H9 (cell line): ENCODE measurements around the gene DHRSX. TPM values are rescaled to one million over a fixed set of nuclear protein-coding genes. Genes with fewer than 3 reads are reported as not detected.

Experiments used
- DNase-seq: peaks from one replicate; pipeline ENCODE4 v3.0.0-alpha.2; 2017
- H2AFZ ChIP-seq: one replicate; pipeline ENCODE4 v1.6.1; 2013; ENCODE audit warnings: mild to moderate bottlenecking, low read length, control low read depth, moderate library complexity
- H2AK5ac ChIP-seq: 2 replicates; pipeline ENCODE4 v1.6.1; 2013; ENCODE audit warnings: low read length, control low read depth, mixed read lengths; ENCODE audit not compliant: insufficient read length
- H2BK120ac ChIP-seq: one replicate; pipeline ENCODE4 v1.6.1; 2013; ENCODE audit warnings: low read depth, mild to moderate bottlenecking, low read length, control low read depth, inconsistent platforms; ENCODE audit not compliant: poor library complexity, severe bottlenecking
- H2BK12ac ChIP-seq: 2 replicates; pipeline ENCODE4 v1.6.1; 2013; ENCODE audit warnings: low read length, control low read depth, mixed read lengths, low read depth; ENCODE audit not compliant: insufficient read length
- H2BK15ac ChIP-seq: 2 replicates; pipeline ENCODE4 v1.6.1; 2013; ENCODE audit warnings: low read depth, low read length, control low read depth
- H2BK20ac ChIP-seq: one replicate; pipeline ENCODE4 v1.6.1; 2013; ENCODE audit warnings: low read depth, mild to moderate bottlenecking, low read length, control low read depth, inconsistent platforms; ENCODE audit not compliant: poor library complexity, severe bottlenecking
- H2BK5ac ChIP-seq: 2 replicates; pipeline ENCODE4 v1.6.1; 2013; ENCODE audit warnings: low read length, control low read depth, mixed read lengths; ENCODE audit not compliant: insufficient read length
- H3K14ac ChIP-seq: 2 replicates; pipeline ENCODE4 v1.6.1; 2013; ENCODE audit warnings: low read length, control low read depth; ENCODE audit not compliant: insufficient read depth
- H3K18ac ChIP-seq: 2 replicates; pipeline ENCODE4 v1.6.1; 2013; ENCODE audit warnings: low read depth, mild to moderate bottlenecking, mixed read lengths, low read length, control low read depth; ENCODE audit not compliant: insufficient read length
- H3K23ac ChIP-seq: 2 replicates; pipeline ENCODE4 v1.6.1; 2013; ENCODE audit warnings: low read length, control low read depth, mixed read lengths, low read depth; ENCODE audit not compliant: insufficient read length
- H3K23me2 ChIP-seq: 2 replicates; pipeline ENCODE4 v1.6.1; 2013; ENCODE audit warnings: low read depth, mild to moderate bottlenecking, mixed read lengths, low read length, control low read depth; ENCODE audit not compliant: insufficient read length, poor library complexity, severe bottlenecking
- H3K27ac ChIP-seq: 2 replicates; pipeline ENCODE4 v1.5.1; 2013; ENCODE audit warnings: low read length, control low read depth, mixed read lengths, low read depth; ENCODE audit not compliant: insufficient read length
- H3K27me3 ChIP-seq: 2 replicates; pipeline ENCODE4 v1.6.1; 2013; ENCODE audit warnings: low read length, control low read depth, inconsistent platforms; ENCODE audit not compliant: insufficient read depth
- H3K4ac ChIP-seq: 2 replicates; pipeline ENCODE4 v1.6.1; 2013; ENCODE audit warnings: low read depth, mild to moderate bottlenecking, control low read depth, inconsistent platforms, low read length, moderate library complexity
- H3K4me1 ChIP-seq: 2 replicates; pipeline ENCODE4 v1.6.1; 2013; ENCODE audit warnings: low read length, control low read depth, inconsistent platforms; ENCODE audit not compliant: insufficient read depth
- H3K4me2 ChIP-seq: 2 replicates; pipeline ENCODE4 v1.6.1; 2013; ENCODE audit warnings: low read length, control low read depth, mixed read lengths; ENCODE audit not compliant: insufficient read length, insufficient read depth
- H3K56ac ChIP-seq: 2 replicates; pipeline ENCODE4 v1.6.1; 2013; ENCODE audit warnings: low read depth, mild to moderate bottlenecking, mixed read lengths, low read length, control low read depth; ENCODE audit not compliant: insufficient read length
- H3K79me1 ChIP-seq: 2 replicates; pipeline ENCODE4 v1.6.1; 2013; ENCODE audit warnings: low read depth, mild to moderate bottlenecking, moderate library complexity, low read length, control low read depth, inconsistent platforms; ENCODE audit not compliant: insufficient read depth, poor library complexity, severe bottlenecking
- H3K79me2 ChIP-seq: 2 replicates; pipeline ENCODE4 v1.6.1; 2013; ENCODE audit warnings: low read length, control low read depth, inconsistent platforms; ENCODE audit not compliant: insufficient read depth
- H3K9ac ChIP-seq: 2 replicates; pipeline ENCODE4 v1.6.1; 2013; ENCODE audit warnings: low read length, control low read depth, mixed read lengths; ENCODE audit not compliant: insufficient read length; ENCODE audit errors: extremely low read depth
- H3K9me3 ChIP-seq: one replicate; pipeline ENCODE4 v1.6.1; 2013; ENCODE audit warnings: low read depth, low read length, inconsistent platforms; ENCODE audit not compliant: control insufficient read depth
- H3T11ph ChIP-seq: one replicate; pipeline ENCODE4 v1.6.1; 2013; ENCODE audit warnings: mild to moderate bottlenecking, low read length, control low read depth, inconsistent platforms
- H4K20me1 ChIP-seq: one replicate; pipeline ENCODE4 v1.6.1; 2013; ENCODE audit not compliant: control insufficient read depth, insufficient read length, insufficient read depth
- H4K5ac ChIP-seq: 2 replicates; pipeline ENCODE4 v1.6.1; 2013; ENCODE audit warnings: low read depth, mild to moderate bottlenecking, mixed read lengths, low read length, control low read depth; ENCODE audit not compliant: insufficient read length
- H4K8ac ChIP-seq: replicated peaks from 2 replicates; pipeline ENCODE4 v1.6.1; 2013; ENCODE audit warnings: low read length, control low read depth, mixed read lengths, low read depth; ENCODE audit not compliant: insufficient read length
- H4K91ac ChIP-seq: 2 replicates; pipeline ENCODE4 v1.6.1; 2013; ENCODE audit warnings: low read depth, mild to moderate bottlenecking, moderate library complexity, mixed read lengths, low read length, control low read depth; ENCODE audit not compliant: insufficient read length
- H3K27ac Mint-ChIP-seq, 3 experiments: 2 replicates in 2 of 3; 3 replicates in 1 of 3; pipeline ENCODE4 v1.8.0; 2020 to 2021; ENCODE audit warnings: mixed read lengths in 3 of 3, mild to moderate bottlenecking in 1 of 3, moderate library complexity in 1 of 3
- H3K27me3 Mint-ChIP-seq: 2 replicates; pipeline ENCODE4 v1.8.0; 2021; ENCODE audit warnings: low read depth, mild to moderate bottlenecking, moderate library complexity, mixed read lengths
- H3K36me3 Mint-ChIP-seq, 3 experiments: 2 replicates in 2 of 3; 3 replicates in 1 of 3; pipeline ENCODE4 v1.8.0; 2020 to 2021; ENCODE audit warnings: low read depth in 3 of 3, mixed read lengths in 3 of 3; ENCODE audit not compliant: insufficient read depth in 1 of 3
- H3K4me1 Mint-ChIP-seq, 2 experiments: 2 replicates each; pipeline ENCODE4 v1.8.0; 2020; ENCODE audit warnings: mixed read lengths in 2 of 2
- H3K4me3 Mint-ChIP-seq, 2 experiments: 2 replicates in 1 of 2; 3 replicates in 1 of 2; pipeline ENCODE4 v1.8.0; 2020 to 2021; ENCODE audit warnings: mild to moderate bottlenecking in 2 of 2, mixed read lengths in 2 of 2, moderate library complexity in 1 of 2
- H3K9me3 Mint-ChIP-seq, 2 experiments: 2 replicates in 1 of 2; 3 replicates in 1 of 2; pipeline ENCODE4 v1.8.0; 2020; ENCODE audit warnings: mild to moderate bottlenecking in 2 of 2, mixed read lengths in 2 of 2, moderate library complexity in 1 of 2
- CTCF ChIP-seq: fragments of 200-600 bp; sonication (generic); conservative IDR thresholded peaks from 3 replicates; pipeline ENCODE4 v1.8.0; 2021; ENCODE audit warnings: antibody characterized with exemption, mild to moderate bottlenecking
- WGBS: extraction: QIAGEN DNeasy Blood & Tissue Kit; methylation state at CpG from one replicate; pipeline ENCODE4 v1.1.7; 2013; ENCODE audit warnings: missing lambda C conversion rate, low lambda C conversion rate, mixed read lengths; ENCODE audit not compliant: insufficient read length; ENCODE audit errors: extremely low coverage; 5-methylcytosine and 5-hydroxymethylcytosine counted together
- total RNA-seq: library from RNA; stranded (reverse); gene quantifications from 2 replicates; pipeline ENCODE4 v1.2.1, GENCODE V29; 2021

The DHRSX gene
- total RNA-seq, 1 experiment from 2014 or later, result 44.0 TPM

GRCh38 chrX:2439613-2440012 lies 61.2 kb downstream of the DHRSX start:
- no peak overlapping the region for H2AFZ ChIP-seq
- no peaks in the 10 kb centered on the region; the same call in 1 of the 2 replicates for H3K79me2 ChIP-seq
- H3K14ac ChIP-seq, result no peak overlapping the region
- H3K4me2 ChIP-seq, result no peak overlapping the region
- DNase-seq, result no peak
- H4K91ac ChIP-seq, result no peak overlapping the region
- H2BK120ac ChIP-seq, result no peak overlapping the region
- no peaks in the 10 kb centered on the region for H3K4me1 Mint-ChIP-seq
- H3K18ac ChIP-seq, result no peak overlapping the region
- H2AK5ac ChIP-seq, result no peak overlapping the region
- H3K4me3 Mint-ChIP-seq, result no peak overlapping the region
- H3K27me3 ChIP-seq, result no peaks in the 10 kb centered on the region
- H3T11ph ChIP-seq, result no peak overlapping the region
- no peak overlapping the region for H3K23ac ChIP-seq
- H3K9me3 ChIP-seq, result peaks cover 10% of the 10 kb centered on the region
- H3K9ac ChIP-seq, result no peak overlapping the region
- H3K27ac ChIP-seq, result no peak overlapping the region
- H3K27me3 Mint-ChIP-seq, result peaks cover 4% of the 10 kb centered on the region
- H3K56ac ChIP-seq, result no peak overlapping the region
- no peaks in the 10 kb centered on the region for H4K20me1 ChIP-seq
- H2BK15ac ChIP-seq, result no peak overlapping the region
- H4K5ac ChIP-seq, result no peak overlapping the region
- whole genome bisulfite sequencing, result no CpG with 5 or more reads among the region's 8 CpGs
- no peak overlapping the region for H2BK12ac ChIP-seq
- H3K4ac ChIP-seq, result no peak overlapping the region
- no peak overlapping the region for H2BK20ac ChIP-seq
- H3K4me1 ChIP-seq, result no peaks in the 10 kb centered on the region
- no peak overlapping the region for H4K8ac ChIP-seq
- peaks cover 31 to 33% of the 10 kb centered on the region in 2 experiments for H3K9me3 Mint-ChIP-seq
- no peak overlapping the region for H3K27ac Mint-ChIP-seq
- no peak for TF ChIP-seq CTCF
- no peak overlapping the region for H2BK5ac ChIP-seq
- peaks cover 49 to 60% (median 55%) of the 10 kb centered on the region in 3 experiments for H3K36me3 Mint-ChIP-seq
- peaks cover 3% of the 10 kb centered on the region for H3K79me1 ChIP-seq
- H3K23me2 ChIP-seq, result no peaks in the 10 kb centered on the region
